ENCODE data around the gene ARMC2.
A peak's percentile ranks its signal among the peaks of the same experiment; 100 is the strongest.

Gene ARMC2

GRCh38 chr6:108996208-108996607 is 148.0 kb downstream of the ARMC2 start:
- no peak for DNase-seq

GRCh38 chr6:108998485-108998884 is 150.3 kb downstream of the ARMC2 start:
- no peak for DNase-seq

- DNase-seq = no peak
Measured at GRCh38 chr6:108999428-108999827, 151.2 kb downstream of the ARMC2 start.

- DNase-seq = no peak
Measured at GRCh38 chr6:109000289-109000688, 152.1 kb downstream of the ARMC2 start.

GRCh38 chr6:109001291-109001894 is 153.2 kb downstream of the ARMC2 start:
- DNase-seq = peak in 1 of 3 experiments; percentile 19

- DNase-seq = no peak
Measured at GRCh38 chr6:109002051-109002697, 154.0 kb downstream of the ARMC2 start.

GRCh38 chr6:109002882-109003281 is 154.7 kb downstream of the ARMC2 start:
- DNase-seq = no peak

DNA sequence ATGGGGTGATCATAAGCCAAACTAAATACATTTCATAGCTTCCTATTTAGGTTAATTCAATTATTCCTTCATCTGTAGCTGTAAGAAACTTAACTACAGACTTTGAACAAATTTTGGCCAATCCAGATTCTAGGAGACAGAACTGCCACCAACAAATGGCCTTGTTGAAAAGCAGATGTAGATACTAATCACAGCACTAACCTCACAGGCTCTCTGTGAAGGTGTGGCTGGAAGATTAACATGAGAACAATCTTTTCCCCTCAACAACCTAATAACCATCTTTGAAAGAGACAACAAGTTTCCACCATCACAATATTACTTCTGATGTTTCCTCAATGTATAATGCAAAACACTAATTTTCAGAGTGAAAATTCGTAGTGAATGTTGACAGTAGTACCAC is 158.6 kb downstream of the ARMC2 start:
- DNase-seq = peak in 1 of 3 experiments; percentile 9

- DNase-seq = no peak
Measured at GRCh38 chr6:109007521-109007920, 159.3 kb downstream of the ARMC2 start.

GRCh38 chr6:109008054-109008453 is 159.8 kb downstream of the ARMC2 start:
- no peak for DNase-seq

DNA sequence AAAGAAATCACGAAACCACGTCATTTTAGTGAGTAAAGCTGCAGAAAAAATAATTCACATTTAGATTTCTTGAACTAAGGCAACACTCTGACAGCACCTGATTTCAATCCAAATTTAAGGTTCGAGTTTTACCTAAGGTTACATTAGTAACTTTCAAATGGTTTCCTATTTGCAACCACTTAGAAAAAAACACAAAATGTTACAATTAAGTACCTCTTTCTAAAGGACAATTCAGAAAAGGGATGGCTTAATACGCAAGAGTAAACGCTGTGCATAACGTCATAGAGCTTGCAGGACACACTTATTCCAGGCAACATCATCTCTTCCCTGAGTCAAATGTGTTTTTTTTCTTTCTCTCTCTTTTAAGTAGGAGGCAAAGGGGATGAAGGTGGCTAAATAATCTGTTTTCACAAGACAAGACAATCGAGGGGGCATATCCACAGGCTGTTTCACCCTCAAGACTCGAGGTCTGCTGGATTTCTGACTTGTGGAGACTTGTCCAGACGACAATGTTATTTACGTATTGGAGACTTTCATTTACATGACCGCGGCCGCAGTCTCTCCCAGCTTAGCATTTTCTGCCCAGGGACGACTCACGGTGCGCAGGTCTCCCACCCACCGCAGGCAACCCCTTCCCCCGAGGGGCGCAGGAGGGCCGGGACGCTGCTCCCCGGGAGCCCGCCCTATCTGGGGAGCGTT is 160.5 kb downstream of the ARMC2 start:
- DNase-seq = peak; percentile 44 to 87 (median 85)

DNA sequence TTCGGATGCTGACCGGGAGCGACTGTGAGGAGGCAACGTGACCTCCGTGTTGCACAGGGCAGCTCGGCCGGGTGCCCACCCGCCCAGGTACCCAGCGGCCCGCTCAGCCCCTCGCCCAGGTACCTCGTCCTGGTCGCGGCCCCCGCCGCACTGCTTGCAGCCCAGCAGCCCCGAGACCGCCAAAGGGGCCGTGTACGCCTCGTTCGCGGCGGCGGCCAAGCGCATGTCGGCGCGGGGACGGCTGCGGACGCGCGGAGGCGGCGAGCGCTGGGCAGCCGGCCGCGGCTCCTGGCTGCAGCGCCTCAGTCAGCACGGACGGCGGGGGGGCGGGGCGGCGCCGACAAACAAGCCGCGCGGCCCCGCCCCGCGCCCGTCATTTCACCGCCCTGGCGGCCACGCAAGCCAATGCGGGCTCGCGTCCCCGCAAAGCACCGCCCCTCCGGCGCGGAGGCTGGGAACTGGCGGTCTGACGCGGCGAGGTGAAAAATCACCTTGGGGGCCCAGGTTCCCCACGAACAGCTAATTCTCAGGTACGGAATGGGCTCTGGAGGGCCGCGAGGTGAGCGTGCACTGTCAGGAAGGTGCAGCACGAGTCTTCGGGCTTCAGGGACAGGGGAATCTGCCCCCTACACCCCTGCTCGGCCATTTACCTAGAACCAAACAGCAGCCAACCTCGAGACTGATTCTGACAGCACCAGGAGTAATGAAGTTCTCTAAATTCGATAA is 161.2 kb downstream of the ARMC2 start:
- peak; percentile 92 to 95 (median 94) for DNase-seq

- no peak for DNase-seq
Measured at GRCh38 chr6:109009962-109010704, 161.9 kb downstream of the ARMC2 start.

DNA sequence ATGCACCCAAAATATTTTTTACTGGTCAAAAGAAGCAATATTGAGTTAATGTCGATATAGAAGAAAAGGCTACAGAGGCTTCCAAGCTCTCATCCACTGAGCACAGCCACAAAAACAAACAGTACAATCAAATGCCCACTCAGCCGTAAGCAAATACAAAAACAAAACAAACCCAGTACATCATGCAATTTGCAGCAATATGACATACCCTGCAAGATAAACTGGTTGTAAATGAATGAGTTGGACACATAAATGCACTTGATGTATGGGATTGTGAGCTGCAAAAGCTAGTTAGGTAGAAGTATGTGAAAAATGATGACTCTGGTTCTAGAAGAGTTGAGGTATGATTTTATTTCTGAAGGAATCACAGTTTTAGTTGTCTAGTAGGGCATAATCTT is 162.5 kb downstream of the ARMC2 start:
- peak in 2 of 3 experiments; percentile 36 to 78 for DNase-seq

DNA sequence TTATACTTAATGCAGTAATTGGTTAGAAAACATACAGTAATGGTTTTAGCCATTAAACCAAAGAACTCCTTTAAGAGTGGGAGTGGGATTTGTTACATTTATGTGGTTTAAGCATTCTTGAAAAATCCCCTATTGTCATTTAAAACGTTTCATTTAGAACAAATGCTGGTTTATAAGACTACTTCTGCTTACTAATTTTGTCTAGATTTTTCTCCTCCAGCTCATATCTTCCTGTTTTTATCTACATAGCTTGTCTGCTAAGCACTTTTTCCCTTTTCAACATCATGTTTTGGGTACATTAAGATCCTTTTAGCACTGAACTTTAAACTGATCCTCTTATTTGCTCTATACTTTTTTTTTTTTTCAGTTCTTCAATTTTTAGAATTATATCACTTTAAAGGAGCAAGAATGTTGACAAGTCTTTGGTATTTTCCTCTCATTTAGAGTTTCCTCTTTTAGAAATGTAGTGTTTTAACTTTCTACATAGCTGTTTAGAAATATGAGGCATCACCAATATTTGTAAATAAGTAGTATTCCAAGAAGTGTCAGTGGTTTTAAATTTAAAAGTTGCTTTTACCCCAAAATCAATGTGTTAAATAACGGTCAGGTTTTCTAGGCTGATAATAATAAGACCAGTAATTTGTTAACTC is 165.6 kb downstream of the ARMC2 start:
- no peak for DNase-seq

- no peak for DNase-seq
Measured at GRCh38 chr6:109014606-109015005, 166.4 kb downstream of the ARMC2 start.

GRCh38 chr6:109015176-109015575 is 167.0 kb downstream of the ARMC2 start:
- DNase-seq = no peak

- DNase-seq = no peak
Measured at GRCh38 chr6:109019911-109020310, 171.7 kb downstream of the ARMC2 start.

- no peak for DNase-seq
Measured at GRCh38 chr6:109021870-109022269, 173.6 kb downstream of the ARMC2 start.

GRCh38 chr6:109023356-109023925 is 175.2 kb downstream of the ARMC2 start:
- DNase-seq = no peak
